G401.6 (cell line): Measurements from ENCODE around the gene KCNA4.
"Not testable (repeated sequence)": the region's sequence is repeated elsewhere in the genome, so short reads cannot be mapped to it uniquely, and the experiment has no call there.

Source experiments
- FAIRE-seq: peaks from 2 replicates; lab custom pipeline; 2012; peaks lifted over from hg19 to GRCh38; lab: Jason Lieb, UNC

Gene KCNA4

DNA sequence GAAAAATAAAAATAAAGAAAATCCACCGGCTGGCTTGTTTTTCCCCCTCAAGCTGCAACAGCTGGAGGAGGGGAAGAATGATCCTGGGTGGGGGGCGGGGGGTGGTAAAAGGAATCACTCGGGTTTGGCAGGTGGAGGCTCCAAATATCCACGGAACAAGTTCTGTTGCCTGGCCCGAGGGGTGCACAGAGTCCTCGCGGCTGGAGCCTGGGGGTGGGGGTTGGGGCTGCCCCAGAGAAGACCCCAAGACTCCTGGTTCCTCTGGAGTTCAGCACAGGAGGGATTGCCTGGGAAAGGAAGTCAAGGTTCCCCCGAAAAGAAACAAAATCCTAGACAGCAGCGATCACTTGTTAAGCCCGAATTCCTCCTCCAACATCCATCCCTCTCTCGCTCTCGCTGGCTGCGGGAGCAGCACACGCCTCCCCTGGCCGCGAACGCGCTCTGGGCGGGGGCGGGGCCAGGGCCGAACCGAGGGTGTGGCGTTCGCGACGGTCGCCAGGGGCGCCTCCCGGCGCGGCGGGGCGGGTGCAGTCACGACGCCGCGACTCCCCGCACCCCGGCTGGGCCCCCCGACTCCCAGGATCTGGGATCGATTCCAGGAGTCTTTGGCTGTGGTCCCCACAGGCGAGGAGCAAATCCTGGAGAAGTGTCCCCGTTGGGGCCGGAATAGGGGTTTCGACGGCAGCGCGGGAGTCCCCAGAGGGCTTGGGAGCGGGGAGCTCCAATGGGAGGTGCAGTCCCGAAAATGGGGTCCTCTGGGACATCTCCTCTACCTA is at the start of gene KCNA4:
Gene KCNA4, minus strand, starts transcription at position 443 of the 776 bp plus-strand sequence. CDS start 4,352 bp downstream, outside the sequence.
- FAIRE-seq, result no peak

- FAIRE-seq, result no peak
Measured at GRCh38 chr11:30062103-30062502, 45.3 kb upstream of the KCNA4 start.

DNA sequence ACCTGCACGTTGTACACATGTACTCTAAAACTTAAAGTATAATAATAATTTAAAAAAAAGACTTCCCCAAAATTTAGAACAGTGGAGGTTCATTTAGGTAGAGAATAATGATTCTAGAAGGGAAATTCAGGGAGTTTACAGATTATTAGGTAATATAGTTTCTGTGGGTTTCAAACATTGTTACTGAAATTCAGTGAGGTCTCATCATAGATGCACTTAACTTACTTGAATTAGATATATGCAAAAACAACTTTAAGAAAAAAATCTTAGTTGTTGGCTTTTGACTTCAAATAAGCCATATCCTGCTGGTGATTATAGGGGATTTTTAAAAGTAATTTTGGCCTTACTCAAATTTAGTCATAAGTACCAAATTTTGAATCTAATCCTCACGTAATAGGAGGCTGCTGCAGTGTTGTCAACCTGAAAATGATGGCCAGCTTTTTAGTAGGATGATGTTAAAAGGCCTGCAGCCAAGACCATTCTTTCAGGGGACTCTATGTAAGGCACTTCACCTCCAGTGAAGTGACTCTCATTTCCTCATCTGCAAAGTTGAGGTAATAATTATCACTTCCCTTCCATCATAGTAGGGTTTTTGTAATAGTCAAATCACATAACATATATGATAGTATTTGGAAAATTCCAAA is 42.5 kb upstream of the KCNA4 start:
- FAIRE-seq, result no peak

DNA sequence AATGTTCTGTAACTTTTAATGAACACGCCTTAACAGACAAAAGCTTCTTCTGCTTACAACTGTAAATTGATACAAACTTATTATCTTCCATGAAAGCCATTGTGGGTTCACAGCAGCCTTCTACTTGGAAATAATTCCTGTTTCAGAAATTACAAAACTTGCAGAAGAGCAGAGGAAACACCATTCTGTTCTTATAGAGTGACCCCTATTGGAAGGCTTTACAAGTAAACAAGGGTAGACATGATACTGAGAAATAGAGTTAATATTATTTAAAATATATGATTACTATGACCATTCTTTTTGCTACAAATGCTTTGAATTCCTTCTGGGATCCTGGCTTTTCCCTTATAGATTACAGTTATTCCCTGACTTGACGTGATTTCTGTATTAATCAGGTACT is 32.4 kb upstream of the KCNA4 start:
- no peak for FAIRE-seq

DNA sequence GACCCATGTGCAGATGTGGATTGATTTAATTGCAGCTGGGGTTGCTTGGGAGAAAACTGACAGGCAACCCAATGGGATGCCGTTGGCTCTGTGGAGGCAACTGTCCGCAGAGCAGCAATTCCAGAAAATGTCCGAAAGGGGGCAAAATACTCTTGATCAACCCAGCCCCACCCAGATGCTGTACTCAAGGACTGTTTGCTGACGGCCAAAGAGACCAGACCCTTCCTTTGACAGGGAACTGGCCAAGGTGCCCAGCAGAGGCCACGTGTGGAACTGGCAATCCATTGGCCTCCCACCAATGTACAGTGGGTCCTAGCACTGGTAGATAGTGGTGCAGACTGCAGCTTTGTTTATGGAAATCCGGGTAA is 29.7 kb upstream of the KCNA4 start:
- no peak for FAIRE-seq

- FAIRE-seq, result no peak
Measured at GRCh38 chr11:30045921-30046577, 29.2 kb upstream of the KCNA4 start.

DNA sequence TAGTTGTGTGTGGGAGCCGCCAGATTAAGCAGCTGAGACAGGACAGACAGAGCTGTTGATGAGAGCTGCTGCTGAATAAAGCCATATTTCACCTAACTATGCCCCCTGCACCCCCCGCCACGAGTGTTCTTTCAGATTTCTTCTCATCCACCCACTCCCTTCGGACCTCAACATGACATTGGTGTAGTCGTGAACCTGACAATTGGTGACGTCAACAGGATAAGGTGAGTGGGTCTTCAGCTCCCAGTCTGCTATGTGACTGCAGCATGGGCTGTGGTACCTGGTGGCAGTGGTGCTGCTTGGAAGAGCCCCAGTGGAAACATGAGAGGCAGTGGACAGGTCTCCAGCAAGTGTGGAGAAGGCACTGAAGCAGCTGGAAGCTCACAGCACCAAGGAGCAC is 28.3 kb upstream of the KCNA4 start:
- no peak for FAIRE-seq

DNA sequence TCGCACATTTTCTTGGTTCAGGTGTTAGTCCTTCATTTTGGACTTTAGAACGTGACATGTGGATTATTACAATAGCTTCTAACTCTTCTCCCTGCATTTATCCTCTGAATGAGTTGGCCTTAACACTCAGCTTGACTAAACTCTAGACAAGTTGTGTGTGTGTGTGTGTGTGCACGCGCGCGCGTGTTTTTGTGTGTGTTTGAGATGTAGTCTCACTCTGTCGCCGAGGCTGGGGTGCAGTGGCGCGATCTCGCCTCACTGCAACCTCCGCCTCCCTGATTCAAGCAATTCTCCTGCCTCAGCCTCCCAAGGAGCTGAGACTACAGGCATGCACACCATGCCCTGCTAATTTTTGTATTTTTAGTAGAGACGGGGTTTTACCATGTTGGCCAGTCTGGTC is 24.3 kb upstream of the KCNA4 start:
- FAIRE-seq, result no peak

GRCh38 chr11:30034746-30035145 is 17.9 kb upstream of the KCNA4 start:
- not testable (repeated sequence) for FAIRE-seq

DNA sequence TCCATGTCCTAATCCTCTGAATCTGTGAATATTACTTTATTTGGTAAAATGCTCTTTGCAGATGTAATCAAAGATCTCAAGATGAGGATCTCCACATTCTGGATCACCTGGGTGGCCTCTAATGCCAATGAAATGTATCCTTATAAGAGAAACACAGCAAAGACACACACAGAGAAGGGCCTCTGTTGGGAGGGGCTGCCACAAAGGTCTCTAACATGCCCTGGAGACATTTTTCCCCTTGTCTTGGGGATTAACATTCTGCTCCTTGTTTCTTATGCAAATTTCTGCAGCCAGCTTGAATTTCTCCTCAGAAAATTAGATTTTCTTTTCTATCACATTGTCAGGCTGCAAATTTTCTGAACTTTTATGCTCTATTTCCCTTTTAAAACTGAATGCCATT is 17.3 kb upstream of the KCNA4 start:
- FAIRE-seq, result not testable (repeated sequence)

DNA sequence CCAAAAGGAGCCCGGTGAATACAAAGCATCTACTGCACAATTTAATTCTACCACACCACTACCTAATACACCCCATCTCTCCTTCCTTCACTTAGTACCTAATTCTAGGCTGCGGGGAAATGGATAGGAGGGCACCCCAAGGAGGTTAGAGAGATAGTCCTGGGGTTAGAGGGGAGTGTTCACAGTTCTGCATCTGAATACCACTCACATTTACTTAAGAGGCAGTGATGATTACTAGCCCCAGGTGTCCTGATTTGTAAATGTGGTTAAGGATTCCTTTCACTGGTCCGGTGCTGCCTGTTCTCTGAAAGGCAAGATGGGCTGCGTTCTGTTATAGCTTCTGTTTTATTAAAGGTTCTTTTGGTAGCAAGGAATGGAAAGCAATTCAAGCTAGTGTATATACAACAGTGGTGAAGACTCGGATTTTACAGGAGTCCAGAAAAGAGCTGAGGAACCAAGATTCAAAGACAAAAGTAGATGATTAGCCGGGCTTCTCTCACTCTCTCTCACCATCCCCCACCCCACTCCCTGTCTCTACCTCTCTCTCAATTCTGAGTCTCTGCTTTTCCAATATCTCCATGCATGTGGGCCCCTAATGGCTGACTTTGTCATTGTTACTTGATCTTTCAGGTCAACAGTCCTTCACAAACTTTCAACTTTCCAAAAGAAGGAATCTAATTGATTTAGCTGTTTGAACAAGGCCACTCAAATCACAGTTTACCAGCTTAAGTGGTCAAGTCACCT is 8.7 kb upstream of the KCNA4 start:
- no peak for FAIRE-seq

DNA sequence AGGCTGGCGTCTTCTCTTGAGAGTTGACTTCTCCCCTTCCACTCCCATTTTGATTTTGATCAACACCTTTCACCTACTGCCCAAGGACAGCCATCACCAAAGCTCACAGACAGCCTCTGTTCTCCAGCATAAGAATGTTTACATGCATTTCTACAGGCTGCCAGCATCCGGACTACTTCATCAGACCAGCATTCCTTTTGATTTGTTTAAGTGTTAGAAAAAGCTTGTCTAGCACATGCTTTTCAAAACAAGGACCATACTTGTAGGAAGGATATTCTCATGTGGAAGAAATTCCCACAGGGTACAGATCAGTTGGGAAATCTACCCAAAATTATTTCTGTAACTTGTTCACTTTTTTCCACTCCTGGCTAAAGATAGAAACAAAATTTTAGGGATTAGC is 6.2 kb upstream of the KCNA4 start:
- no peak for FAIRE-seq

GRCh38 chr11:30019481-30019880 is 2.7 kb upstream of the KCNA4 start:
- FAIRE-seq, result no peak

DNA sequence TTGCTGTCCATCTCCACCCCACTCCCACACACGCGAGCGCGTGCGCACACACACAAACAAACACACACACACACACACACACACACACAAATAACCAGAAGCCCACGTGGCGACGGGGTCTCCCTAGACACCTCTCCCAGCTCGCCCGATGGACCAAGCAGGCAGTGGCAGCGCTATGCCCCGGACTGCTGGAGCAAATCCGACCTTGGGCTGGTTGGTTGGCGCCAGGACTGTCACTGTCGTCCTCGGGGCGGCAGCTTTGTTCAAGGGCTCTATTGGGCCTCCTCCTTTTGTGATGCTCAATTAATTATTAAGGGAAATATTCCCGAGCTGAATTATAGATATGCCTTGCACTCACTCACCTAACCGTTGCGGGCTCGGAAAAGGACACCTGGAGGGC is 1.7 kb upstream of the KCNA4 start:
- FAIRE-seq, result no peak

DNA sequence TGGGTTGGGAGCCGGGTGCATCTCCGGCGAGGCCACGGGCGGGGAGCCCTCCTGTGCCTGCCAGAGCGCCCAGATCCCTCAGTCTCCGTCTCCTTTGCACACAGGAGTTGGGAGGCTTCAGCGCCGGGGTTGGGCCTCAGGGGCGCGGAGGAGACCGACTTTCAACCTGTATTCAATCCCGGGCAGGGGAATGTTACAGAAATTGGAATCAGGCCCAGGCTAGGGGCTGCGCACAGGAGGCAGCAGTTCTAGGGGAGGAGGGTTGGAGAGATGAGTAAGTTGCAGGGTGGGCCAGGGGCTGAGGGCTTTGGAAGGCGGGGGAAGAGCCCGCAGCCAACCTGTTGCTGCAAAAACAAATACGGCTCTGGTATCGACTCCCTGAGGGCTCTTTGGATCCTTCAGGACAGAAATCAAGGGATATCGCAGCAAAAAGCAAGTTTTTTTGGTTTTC is 640 bp upstream of the KCNA4 start:
- no peak for FAIRE-seq

DNA sequence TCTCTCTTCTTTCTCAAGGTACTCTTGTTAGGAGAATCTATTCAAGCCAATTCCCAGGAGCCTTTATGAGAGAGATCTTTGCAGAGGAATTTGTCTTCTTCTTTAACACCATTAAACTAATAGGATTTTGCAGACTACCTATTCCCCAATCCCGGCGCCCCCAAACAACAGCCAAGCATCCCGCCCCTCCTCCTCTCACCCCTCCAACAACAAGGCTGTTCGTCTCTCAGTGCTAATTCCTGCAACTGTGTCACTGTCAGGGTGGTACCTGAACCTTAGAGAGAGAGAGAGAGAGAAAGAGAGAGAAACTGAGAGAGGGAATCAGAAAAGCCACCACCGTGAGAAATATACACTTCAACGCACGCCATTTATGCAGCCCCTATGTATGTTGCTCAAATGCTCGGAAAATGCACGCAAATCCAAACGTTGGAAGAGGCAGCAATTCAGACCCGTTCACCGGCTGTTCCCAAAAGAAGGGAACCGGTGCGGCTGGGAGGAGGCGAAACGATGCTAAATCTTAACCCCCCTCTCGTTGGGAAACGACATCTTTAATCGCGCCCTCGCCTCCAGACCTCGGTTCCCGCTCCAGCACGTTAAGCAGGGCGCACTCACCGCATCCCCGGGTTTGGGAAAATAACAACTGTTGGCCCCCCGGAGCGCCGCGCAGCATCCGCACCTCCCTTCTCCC is 961 bp downstream of the KCNA4 start:
- FAIRE-seq, result no peak

DNA sequence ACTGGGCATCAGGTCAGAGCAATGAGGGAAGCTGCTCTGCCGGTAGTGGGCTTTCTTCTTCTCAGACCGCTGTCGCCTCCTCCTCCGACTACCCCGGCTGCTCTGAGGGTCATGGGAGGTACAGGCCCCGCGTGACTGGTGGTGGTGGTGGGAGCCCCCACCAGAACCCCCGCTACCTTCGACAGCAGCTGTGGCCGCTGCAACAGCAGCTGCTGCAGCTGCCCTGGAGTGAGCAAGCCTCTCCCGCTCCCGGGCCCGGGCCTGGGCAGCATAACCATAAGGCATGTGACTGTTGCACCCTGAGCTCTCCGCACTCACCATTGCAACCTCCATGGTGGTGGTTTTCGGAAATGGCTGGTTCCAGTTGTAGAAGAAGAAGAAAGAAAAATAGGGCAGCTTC is 4.5 kb downstream of the KCNA4 start:
- no peak for FAIRE-seq

DNA sequence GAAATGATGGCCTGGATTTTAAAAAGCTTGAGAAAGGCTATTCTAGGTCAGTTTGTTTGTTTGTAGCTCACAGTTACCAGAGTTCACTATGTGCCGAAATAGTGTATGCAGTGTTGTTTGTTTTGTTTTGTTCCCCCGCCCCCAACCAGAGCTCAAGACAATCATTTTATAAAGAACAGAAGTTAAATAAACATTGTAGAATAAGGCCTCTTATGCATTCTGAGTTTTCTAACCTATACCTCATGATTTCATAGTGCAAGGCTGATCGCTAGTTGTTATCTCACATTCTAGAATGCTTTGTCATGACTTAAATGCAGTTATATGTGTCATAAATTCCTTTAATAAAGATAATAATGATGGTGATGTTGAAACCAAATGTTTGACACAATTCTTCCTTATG is 7.8 kb downstream of the KCNA4 start:
- no peak for FAIRE-seq

DNA sequence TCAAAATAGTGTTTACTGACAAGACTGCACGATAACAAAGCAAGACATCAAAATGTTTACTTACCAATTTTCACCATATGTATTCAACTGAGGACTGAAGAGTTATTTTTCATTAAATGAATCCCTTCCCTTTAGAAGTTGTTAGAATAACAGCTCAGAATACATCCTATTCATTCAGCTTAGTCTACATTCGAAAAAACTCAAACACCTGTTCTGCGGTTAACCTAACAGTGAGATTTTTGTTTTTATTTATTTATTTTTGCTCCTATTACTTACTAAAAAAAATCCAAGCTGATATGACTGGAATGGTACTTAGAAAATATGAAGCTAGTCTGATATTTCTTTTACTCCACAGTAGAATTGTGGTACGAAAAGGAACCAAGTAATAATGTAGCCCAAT is 10.0 kb downstream of the KCNA4 start:
- FAIRE-seq, result no peak

- FAIRE-seq, result no peak
Measured at GRCh38 chr11:30002157-30002785, 14.6 kb downstream of the KCNA4 start.

- no peak for FAIRE-seq
Measured at GRCh38 chr11:30000986-30001750, 15.7 kb downstream of the KCNA4 start.
